Ovary (tissue), 9 donors: ENCODE measurements around the gene ZNF622. TPM values are rescaled to one million over a fixed set of nuclear protein-coding genes. Genes with fewer than 3 reads are reported as not detected.

Source experiments
- DNase-seq, 5 donors: peaks; one replicate each; pipeline ENCODE4 v3.0.0-alpha.2; 2019 to 2020
- H3K27ac ChIP-seq, 2 donors: fragments of 200-600 bp; one replicate each; pipeline versions ENCODE4 v1.5.1 to v1.8.0; 2019 to 2022
- H3K27me3 ChIP-seq: fragments of 200-600 bp; one replicate; pipeline ENCODE4 v1.8.0; 2022
- H3K36me3 ChIP-seq: fragments of 200-600 bp; sonication (generic); one replicate; pipeline ENCODE4 v1.5.1; 2019
- H3K4me1 ChIP-seq: one replicate; pipeline ENCODE4 v1.8.1; 2013; ENCODE audit warnings: mild to moderate bottlenecking, moderate library complexity; ENCODE audit not compliant: insufficient read depth
- H3K4me3 ChIP-seq: fragments of 200-600 bp; sonication (generic); one replicate; pipeline ENCODE4 v1.5.1; 2017
- H3K9me3 ChIP-seq, 2 donors: fragments of 200-600 bp in 1 of 2; sonication (generic) in 1 of 2; one replicate each; pipeline versions ENCODE4 v1.5.1 to v1.8.1; 2013 to 2019; ENCODE audit warnings: mild to moderate bottlenecking in 1 of 2, moderate library complexity in 1 of 2
- CTCF ChIP-seq, 3 donors: fragments of 450-650 bp in 2 of 3; fragments of 200-600 bp in 1 of 3; IDR thresholded peaks; one replicate each; pipeline versions ENCODE4 v1.5.1 to v1.8.0; 2016 to 2022; ENCODE audit warnings: antibody characterized with exemption in 3 of 3, mild to moderate bottlenecking in 1 of 3
- EP300 ChIP-seq: sonication (generic); formaldehyde crosslinking; IDR thresholded peaks from one replicate; pipeline ENCODE4 v1.6.1; 2017; ENCODE audit warnings: antibody characterized with exemption
- POLR2A ChIP-seq: fragments of 450-650 bp; IDR thresholded peaks from one replicate; pipeline ENCODE4 v1.6.1; 2017; ENCODE audit warnings: antibody characterized with exemption, mild to moderate bottlenecking, moderate library complexity
- WGBS, 3 donors: extraction: QIAGEN DNeasy Blood & Tissue Kit in 1 of 3; methylation state at CpG; one replicate each; pipeline versions ENCODE4 v1.1.5 to v1.1.7; 2013 to 2017; 5-methylcytosine and 5-hydroxymethylcytosine counted together
- intact Hi-C, 4 donors: fragments of 100-400 bp; cut with DNase I; formaldehyde crosslinking; loops; one replicate each; pipeline versions ENCODE4 v1.11.0 to v1.15.1; 2022 to 2023
- polyA plus RNA-seq, 2 donors: library from polyadenylated mRNA; stranded (reverse); fragments of 200-250 nt in 1 of 2; fragments of 350-450 nt in 1 of 2; fragmentation: Illumina TruSeq in 1 of 2; extraction: RNeasy Lipid Tissue Mini Kit (QIAGEN cat#74804) in 1 of 2; gene quantifications; one replicate each; pipeline ENCODE4 v1.2.3, GENCODE V29; 2013 to 2014
- total RNA-seq, 7 donors: library from RNA; depleted of rRNA in 2 of 7; stranded (reverse); fragments of >200 nt in 2 of 7; fragmentation: NEBNext Ultra II Directional in 3 of 7; extraction: Animal tissue kit (Norgen Biotek cat#: 25700) in 3 of 7; gene quantifications; one replicate each; pipeline versions ENCODE4 v1.1.0 to v1.2.4, GENCODE V29; 2016 to 2023
- donor health status: DM: no; HTN: no; CAD: no; lungs with moderate emphysema.
- donor health status: DM: no; HTN: no; CAD: no.
- donor health status: Bipolar disorder and iron deficiency.
- donor health status: DM: yes; HTN: yes; CAD: no.
- donor health status: DM: no; HTN: no; CAD: no.
- donor health status: DM: yes; HTN: yes; CAD: no.

The ZNF622 gene
- total and polyA plus RNA-seq, 9 donors: 18.0 to 27.2 (median 20.5) TPM

DNA sequence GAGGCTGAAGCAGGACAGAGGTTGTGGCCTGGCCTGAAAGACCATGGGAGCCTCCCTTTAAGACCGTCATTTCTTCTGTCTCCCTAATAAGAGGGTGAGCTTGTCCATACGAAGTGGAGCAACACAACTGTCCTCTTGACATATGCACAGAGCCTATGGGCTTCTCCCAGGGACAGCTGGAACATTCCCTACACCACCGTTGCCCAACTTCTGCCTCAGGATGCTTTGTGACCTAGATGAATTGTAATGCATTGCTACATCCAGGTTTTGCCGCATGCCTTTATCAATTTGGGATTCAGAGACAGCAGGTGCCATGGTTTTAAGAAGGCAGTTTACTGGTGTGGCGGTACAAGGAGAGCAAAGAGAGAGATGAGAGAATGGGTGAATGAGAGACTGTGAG is 34.4 kb upstream of the ZNF622 start:
- no peaks in the 10 kb centered on the region for H3K4me1 ChIP-seq
- 89 to 94% (median 90%) methylated on average over 5 of the region's 5 CpGs for WGBS, 3 donors
- H3K4me3 ChIP-seq: no peak overlapping the region
- no peak overlapping the region for H3K27ac ChIP-seq
- no peak for DNase-seq
- no peak for TF ChIP-seq CTCF (IDR thresholded peaks at IDR 0.05)
- no peak for TF ChIP-seq EP300
- TF ChIP-seq POLR2A: no peak
- H3K9me3 ChIP-seq: no peaks in the 10 kb centered on the region
- H3K27me3 ChIP-seq: no peaks in the 10 kb centered on the region
- H3K36me3 ChIP-seq: no peaks in the 10 kb centered on the region
- intact Hi-C loops: no loop called here

- no peaks in the 10 kb centered on the region for H3K27me3 ChIP-seq
- no peak overlapping the region for H3K27ac ChIP-seq
- intact Hi-C loops: no loop called here
- no peaks in the 10 kb centered on the region for H3K4me1 ChIP-seq
- H3K9me3 ChIP-seq: no peaks in the 10 kb centered on the region
- no peaks in the 10 kb centered on the region for H3K36me3 ChIP-seq
- H3K4me3 ChIP-seq: no peak overlapping the region
- WGBS, 3 donors: 53 to 79% (median 59%) methylated on average over 2 of the region's 2 CpGs
- no peak for DNase-seq
- TF ChIP-seq POLR2A (no peak), EP300 (no peak), CTCF (IDR thresholded peaks at IDR 0.05) (no peak)
Observed at GRCh38 chr5:16497546-16497945, 31.9 kb upstream of the ZNF622 start.

- H3K9me3 ChIP-seq: no peaks in the 10 kb centered on the region
- TF ChIP-seq POLR2A: no peak
- TF ChIP-seq EP300: no peak
- no peaks in the 10 kb centered on the region for H3K4me1 ChIP-seq
- no peak for DNase-seq
- no peak overlapping the region for H3K27ac ChIP-seq
- WGBS, 3 donors: 59 to 69% (median 66%) methylated on average over 1 of the region's 1 CpG
- H3K27me3 ChIP-seq: no peaks in the 10 kb centered on the region
- intact Hi-C loops: loop anchor here in 1 of 4 donors (5.0 kb wide), 1 partner anchor 709 kb away; no protein-coding TSS in a partner anchor
- no peak overlapping the region for H3K4me3 ChIP-seq
- H3K36me3 ChIP-seq: no peaks in the 10 kb centered on the region
Observed at GRCh38 chr5:16493261-16493660, 27.7 kb upstream of the ZNF622 start.

GRCh38 chr5:16492398-16493140 is 27.0 kb upstream of the ZNF622 start:
- H3K27me3 ChIP-seq: no peaks in the 10 kb centered on the region
- TF ChIP-seq EP300: no peak
- TF ChIP-seq CTCF (IDR thresholded peaks at IDR 0.05): no peak
- TF ChIP-seq POLR2A: no peak
- no peak overlapping the region for H3K27ac ChIP-seq
- 17 to 38% (median 18%) methylated on average over 10 of the region's 10 CpGs for WGBS, 3 donors
- no peak overlapping the region for H3K4me3 ChIP-seq
- no peaks in the 10 kb centered on the region for H3K9me3 ChIP-seq
- intact Hi-C loops: loop anchor here in 1 of 4 donors (5.0 kb wide), 1 partner anchor 710 kb away; no protein-coding TSS in a partner anchor
- no peaks in the 10 kb centered on the region for H3K4me1 ChIP-seq
- H3K36me3 ChIP-seq: no peaks in the 10 kb centered on the region
- peak in 3 of 5 donors; percentile 25 to 46 (median 30) for DNase-seq

GRCh38 chr5:16490911-16491310 is 25.3 kb upstream of the ZNF622 start:
- intact Hi-C loops: loop anchor here in 2 of 4 donors (1.0 to 5.0 kb wide), 2 partner anchors 35 to 711 kb away; no protein-coding TSS in a partner anchor
- TF ChIP-seq EP300 (no peak), POLR2A (no peak)
- Histone ChIP-seq H3K27me3 (no peaks in the 10 kb centered on the region), H3K36me3 (no peaks in the 10 kb centered on the region), H3K4me3 (no peak overlapping the region), H3K27ac (no peak overlapping the region), H3K9me3 (no peaks in the 10 kb centered on the region), H3K4me1 (no peaks in the 10 kb centered on the region)
- DNase-seq: no peak
- 81 to 83% (median 82%) methylated on average over 8 of the region's 8 CpGs for WGBS, 3 donors
